Activated naive CD4-positive, alpha-beta T cell treated with anti-CD3 and anti-CD28 coated beads, Interleukin-2, amount 50 U/mL, for 24 hours (primary cell): Measurements from ENCODE around the gene HECA.
"Not testable (repeated sequence)": the region's sequence is repeated elsewhere in the genome, so short reads cannot be mapped to it uniquely, and the experiment has no call there.

Experiments used
- H3K27ac Mint-ChIP-seq: one replicate; pipeline ENCODE4 v1.8.0; 2021; ENCODE audit warnings: mild to moderate bottlenecking, mixed read lengths
- H3K27me3 Mint-ChIP-seq: one replicate; pipeline ENCODE4 v1.8.0; 2021; ENCODE audit warnings: mixed read lengths
- H3K36me3 Mint-ChIP-seq: one replicate; pipeline ENCODE4 v1.8.0; 2021; ENCODE audit warnings: mixed read lengths
- H3K4me1 Mint-ChIP-seq: one replicate; pipeline ENCODE4 v1.8.0; 2021; ENCODE audit warnings: mixed read lengths
- H3K4me3 Mint-ChIP-seq: one replicate; pipeline ENCODE4 v1.8.0; 2021; ENCODE audit warnings: mild to moderate bottlenecking, mixed read lengths
- H3K9me3 Mint-ChIP-seq: one replicate; pipeline ENCODE4 v1.8.0; 2021; ENCODE audit warnings: mixed read lengths

HECA gene

DNA sequence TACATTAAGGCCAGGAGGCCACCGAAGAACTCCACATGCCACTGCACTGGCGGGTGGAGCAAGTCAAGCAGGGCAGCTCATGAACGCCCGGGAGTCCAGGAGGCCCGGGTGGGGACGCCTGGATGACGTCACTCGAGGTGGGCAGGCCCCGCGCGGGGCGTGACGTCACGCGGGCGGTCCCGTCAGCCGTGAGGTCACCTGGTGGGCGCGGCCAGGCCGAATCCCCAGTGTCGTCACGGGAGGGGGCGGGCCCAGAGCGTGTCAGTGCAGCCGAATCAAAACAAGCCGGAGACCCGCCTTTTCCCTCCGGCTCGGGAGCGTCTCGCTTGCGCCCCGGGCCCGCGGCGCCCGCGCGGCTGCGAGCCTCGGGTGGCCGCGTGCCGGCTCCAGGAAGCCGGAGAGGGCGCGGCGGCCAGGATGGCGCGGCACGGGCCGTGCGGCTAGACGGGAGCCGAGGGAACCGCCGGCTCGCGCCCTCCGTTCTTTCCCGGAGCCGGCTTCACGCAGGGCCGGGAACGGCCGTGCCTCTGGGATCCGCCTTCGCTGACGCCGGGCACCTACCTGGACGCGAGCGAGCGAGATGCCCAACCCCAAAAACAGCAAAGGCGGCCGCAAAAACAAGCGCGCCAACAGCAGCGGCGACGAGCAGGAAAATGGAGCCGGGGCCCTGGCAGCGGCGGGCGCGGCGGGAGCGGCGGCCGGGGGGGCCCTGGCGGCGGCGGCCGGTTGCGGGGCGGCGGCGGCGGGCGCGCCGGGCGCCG is at the start of gene HECA:
HECA (plus strand) TSS at position 264 of the 761 bp plus-strand sequence; CDS start at position 581, 317 bp downstream.
- peak within 1 kb of the TSS; percentile 100 for H3K4me3 Mint-ChIP-seq
- no peaks in the 10 kb centered on the region for H3K27me3 Mint-ChIP-seq
- H3K36me3 Mint-ChIP-seq = peaks cover 20% of the 10 kb centered on the region
- peak within 1 kb of the TSS; percentile 100 for H3K27ac Mint-ChIP-seq
- H3K9me3 Mint-ChIP-seq = peaks cover 6% of the 10 kb centered on the region
- peaks cover 78% of the 10 kb centered on the region for H3K4me1 Mint-ChIP-seq

- Mint-ChIP-seq H3K4me3 (no peak overlapping the region), H3K4me1 (peaks cover 6% of the 10 kb centered on the region), H3K9me3 (no peaks in the 10 kb centered on the region), H3K36me3 (peaks cover 7% of the 10 kb centered on the region), H3K27ac (peak overlapping the region; percentile 18), H3K27me3 (no peaks in the 10 kb centered on the region)
Observed at GRCh38 chr6:139091826-139092225, 43.1 kb upstream of the HECA start.

DNA sequence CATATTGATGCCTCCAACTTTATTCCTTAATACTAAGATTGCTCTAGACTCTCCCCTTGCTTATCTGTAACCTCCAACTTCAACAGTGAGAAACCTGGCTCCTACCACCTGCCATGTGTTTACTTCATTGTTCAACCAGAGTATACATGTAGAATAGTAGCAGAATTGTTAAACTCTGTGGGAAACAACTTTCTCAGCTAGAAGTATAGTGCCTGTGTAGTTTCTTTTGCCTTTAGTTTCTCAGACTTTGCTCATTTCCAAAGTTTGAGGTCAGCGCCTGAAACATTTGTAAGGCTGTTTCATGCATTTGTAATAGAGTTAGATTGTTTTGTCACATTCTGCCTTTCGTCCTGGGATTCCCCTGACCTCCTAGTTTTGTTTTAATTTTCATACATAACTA is 34.9 kb upstream of the HECA start:
- Mint-ChIP-seq H3K4me3 (no peak overlapping the region), H3K27ac (no peak overlapping the region), H3K36me3 (no peaks in the 10 kb centered on the region), H3K27me3 (no peaks in the 10 kb centered on the region), H3K9me3 (no peaks in the 10 kb centered on the region), H3K4me1 (peaks cover 13% of the 10 kb centered on the region)

DNA sequence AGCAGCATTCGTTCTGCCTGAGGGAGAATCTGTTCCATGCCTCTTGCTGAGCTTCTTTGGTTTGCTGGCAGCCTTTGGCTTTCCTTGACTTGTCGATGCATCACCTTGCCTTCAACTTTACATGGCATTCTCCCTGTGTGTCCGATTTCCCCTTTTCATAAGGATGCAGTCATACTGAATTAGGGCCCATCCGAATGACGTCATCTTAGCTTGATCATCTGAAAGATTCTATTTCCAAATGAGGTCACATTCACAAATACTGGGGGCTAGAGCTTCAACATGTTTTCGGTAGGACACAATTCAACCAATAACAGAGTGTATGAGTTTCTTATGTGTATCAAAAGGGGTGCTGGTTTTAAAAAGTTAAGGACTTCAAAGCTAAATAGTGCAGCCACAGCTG is 27.8 kb upstream of the HECA start:
- Mint-ChIP-seq H3K27ac (no peak overlapping the region), H3K4me3 (no peak overlapping the region), H3K4me1 (peaks cover 33% of the 10 kb centered on the region), H3K27me3 (no peaks in the 10 kb centered on the region), H3K9me3 (no peaks in the 10 kb centered on the region), H3K36me3 (no peaks in the 10 kb centered on the region)

DNA sequence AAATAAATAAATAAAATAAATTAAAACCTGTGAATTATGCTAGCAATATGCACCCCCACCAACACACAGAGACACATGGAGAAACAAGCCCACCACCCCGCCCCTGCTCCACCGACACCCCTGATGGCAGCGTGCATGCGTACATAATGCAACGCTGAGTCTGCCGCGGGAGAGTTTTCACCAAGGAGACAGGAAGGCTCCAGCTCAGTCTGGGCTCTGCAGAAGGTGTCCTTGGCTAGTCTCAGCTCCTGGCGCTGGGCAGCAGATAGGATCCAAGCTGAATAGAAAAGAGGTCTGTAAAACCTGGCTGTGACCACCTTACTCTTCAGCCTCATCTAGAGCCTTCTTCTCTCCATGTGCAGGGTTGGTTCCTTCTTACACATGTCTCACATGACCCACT is 26.5 kb upstream of the HECA start:
- Mint-ChIP-seq H3K36me3 (no peaks in the 10 kb centered on the region), H3K9me3 (no peaks in the 10 kb centered on the region), H3K4me1 (peaks cover 47% of the 10 kb centered on the region), H3K27ac (no peak overlapping the region), H3K27me3 (no peaks in the 10 kb centered on the region), H3K4me3 (no peak overlapping the region)

GRCh38 chr6:139109558-139109957 is 25.3 kb upstream of the HECA start:
- peak overlapping the region; percentile 8 for H3K27ac Mint-ChIP-seq
- H3K36me3 Mint-ChIP-seq = no peaks in the 10 kb centered on the region
- H3K9me3 Mint-ChIP-seq = no peaks in the 10 kb centered on the region
- H3K4me1 Mint-ChIP-seq = peaks cover 59% of the 10 kb centered on the region
- H3K4me3 Mint-ChIP-seq = no peak overlapping the region
- no peaks in the 10 kb centered on the region for H3K27me3 Mint-ChIP-seq

GRCh38 chr6:139112146-139112545 is 22.7 kb upstream of the HECA start:
- Mint-ChIP-seq H3K9me3 (no peaks in the 10 kb centered on the region), H3K36me3 (no peaks in the 10 kb centered on the region), H3K27ac (peak overlapping the region; percentile 10), H3K27me3 (no peaks in the 10 kb centered on the region), H3K4me1 (peaks cover 84% of the 10 kb centered on the region), H3K4me3 (no peak overlapping the region)

- peak overlapping the region; percentile 68 for H3K4me3 Mint-ChIP-seq
- H3K27me3 Mint-ChIP-seq = no peaks in the 10 kb centered on the region
- peak overlapping the region; percentile 95 for H3K27ac Mint-ChIP-seq
- H3K4me1 Mint-ChIP-seq = peaks cover 89% of the 10 kb centered on the region
- H3K9me3 Mint-ChIP-seq = no peaks in the 10 kb centered on the region
- H3K36me3 Mint-ChIP-seq = no peaks in the 10 kb centered on the region
Observed at GRCh38 chr6:139112561-139112960, 22.3 kb upstream of the HECA start.

GRCh38 chr6:139114746-139115145 is 20.1 kb upstream of the HECA start:
- Mint-ChIP-seq H3K9me3 (peaks cover 1% of the 10 kb centered on the region), H3K4me3 (no peak overlapping the region), H3K36me3 (peaks cover 2% of the 10 kb centered on the region), H3K4me1 (peaks cover 84% of the 10 kb centered on the region), H3K27ac (no peak overlapping the region), H3K27me3 (no peaks in the 10 kb centered on the region)

DNA sequence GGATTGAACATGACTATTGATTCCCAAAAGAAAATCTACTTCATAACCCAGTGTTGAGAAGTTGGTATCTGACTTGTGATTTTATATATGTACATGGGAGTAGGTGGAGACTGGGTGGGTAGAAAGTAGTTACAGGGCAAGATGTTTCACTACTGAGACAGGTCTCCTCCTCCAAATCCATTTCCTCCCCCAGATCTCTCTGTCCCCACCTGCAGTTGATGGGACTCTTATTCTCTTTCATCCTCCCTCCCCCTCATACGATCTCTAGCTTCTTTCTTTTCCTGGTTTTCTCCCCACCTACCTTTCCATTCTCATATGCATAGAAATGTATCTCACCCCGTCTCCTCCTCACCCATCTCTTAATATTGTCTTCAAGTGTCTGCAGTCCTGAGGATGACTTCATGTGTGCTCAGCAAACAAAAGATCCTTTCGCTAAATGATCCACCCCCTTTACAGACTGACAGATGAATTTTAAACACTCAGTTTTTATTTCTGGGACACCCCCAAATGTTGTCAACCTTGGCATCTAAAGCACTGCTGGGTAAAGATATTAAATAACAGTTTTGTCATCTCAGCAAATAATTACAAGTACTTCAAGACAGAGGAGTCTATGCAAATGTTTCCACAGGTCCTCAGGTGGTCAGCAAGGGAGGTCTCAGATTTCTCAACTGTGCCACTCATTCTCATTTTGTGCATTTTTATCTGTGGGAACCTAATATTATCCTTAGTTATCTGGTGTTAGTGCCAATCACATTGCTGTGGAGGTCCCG is 18.7 kb upstream of the HECA start:
- peaks cover 70% of the 10 kb centered on the region for H3K4me1 Mint-ChIP-seq
- H3K27ac Mint-ChIP-seq = peak overlapping the region; percentile 82
- peak overlapping the region; percentile 65 for H3K4me3 Mint-ChIP-seq
- H3K27me3 Mint-ChIP-seq = no peaks in the 10 kb centered on the region
- H3K36me3 Mint-ChIP-seq = peaks cover 9% of the 10 kb centered on the region
- H3K9me3 Mint-ChIP-seq = peaks cover 8% of the 10 kb centered on the region

GRCh38 chr6:139117734-139118133 is 17.1 kb upstream of the HECA start:
- H3K27ac Mint-ChIP-seq = peak overlapping the region; percentile 23
- H3K4me3 Mint-ChIP-seq = peak overlapping the region; percentile 31
- no peaks in the 10 kb centered on the region for H3K27me3 Mint-ChIP-seq
- peaks cover 8% of the 10 kb centered on the region for H3K9me3 Mint-ChIP-seq
- H3K4me1 Mint-ChIP-seq = peaks cover 54% of the 10 kb centered on the region
- peaks cover 9% of the 10 kb centered on the region for H3K36me3 Mint-ChIP-seq

GRCh38 chr6:139119552-139119951 is 15.3 kb upstream of the HECA start:
- Mint-ChIP-seq H3K36me3 (peaks cover 9% of the 10 kb centered on the region), H3K27ac (peak overlapping the region; percentile 53), H3K4me1 (peaks cover 45% of the 10 kb centered on the region), H3K27me3 (no peaks in the 10 kb centered on the region), H3K4me3 (no peak overlapping the region), H3K9me3 (peaks cover 8% of the 10 kb centered on the region)

- H3K27me3 Mint-ChIP-seq, H3K4me3 Mint-ChIP-seq, H3K36me3 Mint-ChIP-seq, H3K9me3 Mint-ChIP-seq, H3K27ac Mint-ChIP-seq: not testable (repeated sequence)
- peaks cover 45% of the 10 kb centered on the region for H3K4me1 Mint-ChIP-seq
Observed at GRCh38 chr6:139122823-139123222, 12.1 kb upstream of the HECA start.

DNA sequence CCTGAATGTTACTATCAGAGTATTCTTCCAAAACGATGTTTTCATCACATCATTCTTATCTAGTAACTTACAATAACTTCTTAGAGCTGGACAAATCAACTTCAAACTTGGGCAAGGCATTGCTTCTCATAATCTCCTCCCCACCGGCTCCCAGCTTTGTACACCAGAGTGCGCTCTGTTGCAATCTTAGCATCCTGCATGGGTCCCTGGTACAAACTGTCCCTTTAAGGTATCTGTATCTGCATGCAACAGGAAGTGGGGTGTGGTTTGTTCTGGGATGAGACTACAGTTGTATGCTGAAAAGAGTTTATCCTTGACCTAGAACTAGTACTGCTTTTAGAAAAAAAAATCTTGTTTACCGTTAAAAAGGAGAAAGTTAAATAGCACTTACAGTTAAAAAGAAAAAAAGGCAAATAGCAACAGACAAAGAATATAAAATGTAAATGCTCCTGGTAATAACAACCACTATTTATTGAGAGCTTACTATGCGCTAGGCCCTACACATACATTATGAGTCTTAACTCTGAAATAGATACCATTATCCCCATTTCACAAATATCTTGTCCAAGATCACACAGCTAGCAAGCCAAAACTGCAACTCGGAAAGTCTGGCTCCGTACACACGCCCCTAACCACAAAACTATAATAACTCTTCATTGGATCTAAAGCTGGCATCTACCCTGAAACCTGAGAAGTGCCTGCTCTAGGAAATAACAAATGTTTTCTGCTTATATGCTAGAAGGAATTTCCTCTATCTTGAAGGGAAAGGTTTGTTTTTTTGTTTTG is 9.8 kb upstream of the HECA start:
- H3K4me1 Mint-ChIP-seq = peaks cover 61% of the 10 kb centered on the region
- H3K27ac Mint-ChIP-seq = peak overlapping the region; percentile 96
- H3K36me3 Mint-ChIP-seq = peaks cover 4% of the 10 kb centered on the region
- H3K4me3 Mint-ChIP-seq = peak overlapping the region; percentile 66
- no peaks in the 10 kb centered on the region for H3K27me3 Mint-ChIP-seq
- H3K9me3 Mint-ChIP-seq = peaks cover 4% of the 10 kb centered on the region

DNA sequence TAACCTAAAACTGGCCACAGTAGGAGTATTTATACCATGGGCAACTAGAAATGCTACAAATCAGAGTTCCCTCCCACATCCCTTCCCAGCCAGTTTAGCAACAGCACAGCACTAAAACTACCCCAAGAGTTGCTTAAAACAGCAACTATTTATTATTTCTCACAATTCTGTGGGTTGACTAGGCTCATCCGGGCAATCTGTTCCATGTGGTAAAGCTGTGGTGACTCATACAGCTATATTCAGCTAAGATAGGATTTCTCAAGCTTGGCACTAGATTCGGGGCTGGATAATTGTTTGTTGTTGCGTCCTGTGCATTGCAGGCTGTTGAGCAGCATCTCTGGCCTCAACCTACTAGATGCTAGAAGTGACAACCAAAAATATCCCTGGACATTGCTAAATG is 8.6 kb upstream of the HECA start:
- H3K27ac Mint-ChIP-seq = peak overlapping the region; percentile 96
- H3K9me3 Mint-ChIP-seq = no peaks in the 10 kb centered on the region
- peaks cover 71% of the 10 kb centered on the region for H3K4me1 Mint-ChIP-seq
- H3K27me3 Mint-ChIP-seq = no peaks in the 10 kb centered on the region
- peak overlapping the region; percentile 52 for H3K4me3 Mint-ChIP-seq
- H3K36me3 Mint-ChIP-seq = no peaks in the 10 kb centered on the region
